WERI-Rb-1 (cell line): ENCODE measurements around the gene L3MBTL1.

Experiments used
- DNase-seq: peaks from one replicate; pipeline ENCODE4 v3.0.0-alpha.2; 2020
- H3K27ac ChIP-seq: fragments of 250-450 bp; sonication (Bioruptor Pico); 2 replicates; pipeline ENCODE4 v1.5.1; 2020; ENCODE audit warnings: mild to moderate bottlenecking, moderate library complexity
- H3K27me3 ChIP-seq: fragments of 250-450 bp; sonication (Bioruptor Pico); 2 replicates; pipeline ENCODE4 v1.5.1; 2021; ENCODE audit warnings: mild to moderate bottlenecking, low read depth, moderate library complexity; ENCODE audit not compliant: insufficient read depth, severe bottlenecking
- H3K36me3 ChIP-seq: fragments of 250-450 bp; sonication (Bioruptor Pico); 2 replicates; pipeline ENCODE4 v1.5.1; 2020; ENCODE audit warnings: mild to moderate bottlenecking, moderate library complexity
- H3K4me3 ChIP-seq: 2 replicates; pipeline ENCODE4 v1.5.1; 2011; ENCODE audit warnings: low read depth, mild to moderate bottlenecking, control low read depth, low read length
- H3K9me3 ChIP-seq: fragments of 250-450 bp; sonication (Bioruptor Pico); 2 replicates; pipeline ENCODE4 v1.5.1; 2021; ENCODE audit warnings: mild to moderate bottlenecking, moderate library complexity; ENCODE audit not compliant: severe bottlenecking
- CTCF ChIP-seq: IDR thresholded peaks from 2 replicates; pipeline ENCODE4 v1.5.1; 2011; ENCODE audit warnings: low read depth, mild to moderate bottlenecking, control low read depth, inconsistent platforms, low read length

The L3MBTL1 gene

GRCh38 chr20:43516251-43516824, 8.8 kb downstream of the L3MBTL1 start:
- H3K9me3 ChIP-seq, result no peaks in the 10 kb centered on the region
- no peak overlapping the region for H3K27ac ChIP-seq
- DNase-seq, result no peak

GRCh38 chr20:43520074-43520630, 12.7 kb downstream of the L3MBTL1 start:
- Histone ChIP-seq H3K9me3 (no peaks in the 10 kb centered on the region), H3K27me3 (no peaks in the 10 kb centered on the region), H3K4me3 (no peak overlapping the region), H3K27ac (no peak overlapping the region), H3K36me3 (peaks cover 8% of the 10 kb centered on the region)
- no peak for DNase-seq
- TF ChIP-seq CTCF, result no peak

More at GRCh38 chr20:43516251-43516824, 8.8 kb downstream of the L3MBTL1 start:
- Histone ChIP-seq H3K36me3 (peaks cover 8% of the 10 kb centered on the region), H3K27me3 (no peaks in the 10 kb centered on the region), H3K4me3 (no peak overlapping the region)
- TF ChIP-seq CTCF, result no peak

GRCh38 chr20:43525021-43525420, 17.5 kb downstream of the L3MBTL1 start:
- no peak overlapping the region for H3K27ac ChIP-seq
- H3K4me3 ChIP-seq, result no peak overlapping the region
- no peak for TF ChIP-seq CTCF
- H3K36me3 ChIP-seq, result no peaks in the 10 kb centered on the region; the same call in 1 of the 2 replicates
- no peaks in the 10 kb centered on the region for H3K27me3 ChIP-seq
- DNase-seq, result no peak
- no peaks in the 10 kb centered on the region for H3K9me3 ChIP-seq

GRCh38 chr20:43528258-43528875, 20.9 kb downstream of the L3MBTL1 start:
- TF ChIP-seq CTCF, result no peak
- Histone ChIP-seq H3K4me3 (no peak overlapping the region), H3K27me3 (no peaks in the 10 kb centered on the region), H3K27ac (no peak overlapping the region), H3K36me3 (no peaks in the 10 kb centered on the region; the same call in 1 of the 2 replicates), H3K9me3 (no peaks in the 10 kb centered on the region)
- DNase-seq, result no peak

DNA sequence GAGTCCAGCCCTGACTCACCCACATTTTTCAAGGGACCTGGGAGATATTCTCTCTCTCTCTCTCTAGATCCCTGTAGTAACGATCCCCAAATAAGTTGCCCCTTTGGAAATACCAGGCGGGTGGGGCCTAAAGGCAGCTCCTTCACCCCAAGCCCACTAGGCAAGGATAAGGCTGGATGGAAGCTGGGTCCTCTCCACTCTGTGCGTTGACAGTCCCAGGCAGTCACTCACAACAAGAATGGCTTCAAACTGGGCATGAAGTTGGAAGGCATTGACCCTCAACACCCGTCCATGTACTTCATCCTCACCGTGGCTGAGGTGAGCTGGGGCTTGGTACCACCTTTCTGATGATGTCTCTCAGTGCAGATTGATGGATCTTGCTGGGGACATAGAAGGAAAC, 21.6 kb downstream of the L3MBTL1 start:
- H3K27me3 ChIP-seq, result no peaks in the 10 kb centered on the region
- no peak overlapping the region for H3K27ac ChIP-seq
- DNase-seq, result no peak
- no peak for TF ChIP-seq CTCF
- no peaks in the 10 kb centered on the region for H3K9me3 ChIP-seq
- no peak overlapping the region for H3K4me3 ChIP-seq
- no peaks in the 10 kb centered on the region; the same call in 1 of the 2 replicates for H3K36me3 ChIP-seq
